ENCODE measurements around the gene ELOA2. TPM values are rescaled to one million over a fixed set of nuclear protein-coding genes. Genes with fewer than 3 reads are reported as not detected.

ELOA2 gene
- not detected in 2 replicates for total RNA-seq
- polyA plus RNA-seq: 0.32 TPM in 1 of 2 replicates, not detected in the other

GRCh38 chr18:47035156-47035671 lies at the start of gene ELOA2:
Gene ELOA2 (minus strand): TSS chr18:47035621. CDS start chr18:47035264, 357 bp downstream.
- no peaks in the 10 kb centered on the region for H3K27me3 ChIP-seq
- no peak within 1 kb of the TSS for H3K4me3 ChIP-seq
- no peak within 1 kb of the TSS for H3K27ac ChIP-seq
- no peaks in the 10 kb centered on the region for H3K4me1 ChIP-seq (ENCODE audit: low read depth)
- H3K36me3 ChIP-seq: no peaks in the 10 kb centered on the region
- H3K9me3 ChIP-seq (ENCODE audit: low read depth): no peaks in the 10 kb centered on the region
- DNase-seq (ENCODE audit: low read depth in 1 of 2, low spot score in 1 of 2): no peak
- TF ChIP-seq CTCF (IDR thresholded peaks at IDR 0.05; ENCODE audit: low read depth, low read length): no peak

GRCh38 chr18:47081578-47081977 lies 46.2 kb upstream of the ELOA2 start:
- Histone ChIP-seq H3K27ac (no peak overlapping the region), H3K36me3 (no peaks in the 10 kb centered on the region), H3K27me3 (no peaks in the 10 kb centered on the region), H3K4me1 (ENCODE audit: low read depth) (peaks cover 11% of the 10 kb centered on the region), H3K9me3 (ENCODE audit: low read depth) (no peaks in the 10 kb centered on the region), H3K4me3 (no peak overlapping the region)
- no peak for TF ChIP-seq CTCF (IDR thresholded peaks at IDR 0.05; ENCODE audit: low read depth, low read length)
- no peak for DNase-seq (ENCODE audit: low read depth in 1 of 2, low spot score in 1 of 2)

- no peak overlapping the region for H3K4me3 ChIP-seq
- no peak overlapping the region for H3K27ac ChIP-seq
- H3K27me3 ChIP-seq: no peaks in the 10 kb centered on the region
- no peaks in the 10 kb centered on the region for H3K36me3 ChIP-seq
- peaks cover 15% of the 10 kb centered on the region for H3K4me1 ChIP-seq (ENCODE audit: low read depth)
- no peaks in the 10 kb centered on the region for H3K9me3 ChIP-seq (ENCODE audit: low read depth)
- DNase-seq (ENCODE audit: low read depth in 1 of 2, low spot score in 1 of 2): no peak
- TF ChIP-seq CTCF (IDR thresholded peaks at IDR 0.05; ENCODE audit: low read depth, low read length): no peak
These were observed 45.5 kb upstream of the ELOA2 start for GRCh38 chr18:47080872-47081271.

- TF ChIP-seq CTCF (IDR thresholded peaks at IDR 0.05; ENCODE audit: low read depth, low read length): no peak
- no peaks in the 10 kb centered on the region for H3K27me3 ChIP-seq
- peaks cover 25% of the 10 kb centered on the region for H3K4me1 ChIP-seq (ENCODE audit: low read depth)
- no peak for DNase-seq (ENCODE audit: low read depth in 1 of 2, low spot score in 1 of 2)
- H3K4me3 ChIP-seq: no peak overlapping the region
- no peaks in the 10 kb centered on the region for H3K9me3 ChIP-seq (ENCODE audit: low read depth)
- H3K36me3 ChIP-seq: no peaks in the 10 kb centered on the region
- H3K27ac ChIP-seq: no peak overlapping the region
These were observed 41.7 kb upstream of the ELOA2 start for GRCh38 chr18:47077111-47077510.

GRCh38 chr18:47075098-47075883 lies 39.9 kb upstream of the ELOA2 start:
- H3K27ac ChIP-seq: peak overlapping the region; percentile 90
- no peak for TF ChIP-seq CTCF (IDR thresholded peaks at IDR 0.05; ENCODE audit: low read depth, low read length)
- peak; percentile 1 to 64 for DNase-seq (ENCODE audit: low read depth in 1 of 2, low spot score in 1 of 2)

More at GRCh38 chr18:47075098-47075883, 39.9 kb upstream of the ELOA2 start:
- no peak overlapping the region for H3K4me3 ChIP-seq
- H3K4me1 ChIP-seq (ENCODE audit: low read depth): peaks cover 25% of the 10 kb centered on the region
- no peaks in the 10 kb centered on the region for H3K36me3 ChIP-seq
- H3K27me3 ChIP-seq: no peaks in the 10 kb centered on the region
- no peaks in the 10 kb centered on the region for H3K9me3 ChIP-seq (ENCODE audit: low read depth)

Measured in cardiac muscle cell (in vitro differentiated cells and primary cell).